PC-3 (cell line): Measurements from ENCODE around the gene DENND6B.

Source experiments
- EZH2phosphoT487 ChIP-seq: fragments of 300-600 bp; sonication (generic); IDR thresholded peaks from 2 replicates; pipeline ENCODE4 v1.6.1; 2018; ENCODE audit warnings: mild to moderate bottlenecking, antibody characterized with exemption, low read length, borderline replicate concordance
- TF ChIP-seq, protein P1 (sequence below): fragments of 300-600 bp; sonication (generic); conservative IDR thresholded peaks from 2 replicates; pipeline ENCODE4 v1.5.1; 2017; ENCODE audit warnings: antibody characterized with exemption, low read depth, mild to moderate bottlenecking, low read length

DNA sequence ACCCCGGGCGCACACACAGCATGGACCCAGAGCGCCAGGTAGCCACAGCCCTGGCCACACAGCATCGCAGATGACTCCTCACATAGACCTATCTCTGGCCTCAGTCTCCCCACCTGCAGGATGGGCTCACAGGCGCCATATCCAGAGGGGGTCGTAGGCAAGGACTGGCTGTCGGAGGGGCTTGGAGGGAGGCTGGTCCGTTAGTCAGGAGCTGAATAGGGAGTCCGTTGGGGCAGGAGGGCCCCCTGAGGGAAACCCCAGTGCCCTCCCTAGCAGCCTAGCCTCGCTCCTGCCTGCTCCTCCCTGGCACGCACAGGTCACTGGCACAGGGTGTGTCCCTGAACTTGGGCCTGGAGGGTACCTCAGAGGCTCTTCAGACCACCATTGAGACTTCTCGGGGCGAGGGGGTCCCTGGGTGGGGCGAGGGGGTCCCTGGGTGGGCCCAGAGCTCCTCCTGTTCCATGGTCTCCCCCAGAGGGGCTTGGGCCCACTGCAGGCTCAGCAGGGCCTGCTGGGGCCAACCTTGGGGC, 21.4 kb downstream of the DENND6B start:
- TF ChIP-seq, protein P1, sequence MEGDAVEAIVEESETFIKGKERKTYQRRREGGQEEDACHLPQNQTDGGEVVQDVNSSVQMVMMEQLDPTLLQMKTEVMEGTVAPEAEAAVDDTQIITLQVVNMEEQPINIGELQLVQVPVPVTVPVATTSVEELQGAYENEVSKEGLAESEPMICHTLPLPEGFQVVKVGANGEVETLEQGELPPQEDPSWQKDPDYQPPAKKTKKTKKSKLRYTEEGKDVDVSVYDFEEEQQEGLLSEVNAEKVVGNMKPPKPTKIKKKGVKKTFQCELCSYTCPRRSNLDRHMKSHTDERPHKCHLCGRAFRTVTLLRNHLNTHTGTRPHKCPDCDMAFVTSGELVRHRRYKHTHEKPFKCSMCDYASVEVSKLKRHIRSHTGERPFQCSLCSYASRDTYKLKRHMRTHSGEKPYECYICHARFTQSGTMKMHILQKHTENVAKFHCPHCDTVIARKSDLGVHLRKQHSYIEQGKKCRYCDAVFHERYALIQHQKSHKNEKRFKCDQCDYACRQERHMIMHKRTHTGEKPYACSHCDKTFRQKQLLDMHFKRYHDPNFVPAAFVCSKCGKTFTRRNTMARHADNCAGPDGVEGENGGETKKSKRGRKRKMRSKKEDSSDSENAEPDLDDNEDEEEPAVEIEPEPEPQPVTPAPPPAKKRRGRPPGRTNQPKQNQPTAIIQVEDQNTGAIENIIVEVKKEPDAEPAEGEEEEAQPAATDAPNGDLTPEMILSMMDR: no peak
- TF ChIP-seq EZH2phosphoT487: no peak
